ENCODE results near the gene HOXD4.

HOXD4 gene

GRCh38 chr2:176127774-176128072, 23.6 kb upstream of the HOXD4 start:
- DNase-seq = no peak

DNA sequence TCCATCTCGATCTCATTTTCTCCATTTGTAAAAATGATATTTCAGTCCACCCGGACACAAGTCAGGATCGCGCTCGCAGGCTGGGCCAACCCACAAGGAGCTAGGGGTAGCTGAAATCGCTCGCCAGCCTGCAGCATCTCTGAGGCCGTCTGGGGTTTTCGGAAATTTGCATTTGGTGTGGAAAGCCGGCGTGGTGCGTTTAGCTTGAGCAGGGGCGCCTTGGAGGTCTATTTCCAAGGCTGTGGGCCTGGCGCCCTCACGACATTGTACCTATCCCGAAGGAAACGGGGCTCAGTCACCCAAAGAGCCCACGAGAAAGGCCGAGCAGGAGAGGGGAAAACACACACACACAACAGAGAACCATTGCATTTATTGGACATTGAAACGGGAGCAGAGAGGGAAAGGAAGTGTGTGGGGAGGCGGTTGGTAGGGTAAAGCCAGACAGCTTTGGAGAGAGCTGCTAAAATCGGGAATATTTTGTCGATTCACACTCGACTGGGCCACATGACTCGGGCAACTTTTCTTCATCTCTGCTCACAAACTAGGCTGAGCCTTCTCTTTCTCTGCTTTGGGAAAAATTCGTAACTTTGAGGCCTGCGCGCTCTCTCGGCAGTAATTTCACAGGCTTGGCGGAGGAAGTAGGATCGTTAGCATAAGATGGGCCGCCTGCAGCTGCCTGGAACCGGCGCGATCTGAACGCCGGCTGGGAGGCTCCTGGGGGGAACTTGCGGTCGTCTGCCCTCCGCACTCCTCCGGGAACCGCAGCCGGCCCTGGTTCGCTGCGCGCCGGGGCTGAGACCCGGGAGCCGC, 23.0 kb upstream of the HOXD4 start:
- DNase-seq = no peak

- DNase-seq = peak; percentile 45
Measured at GRCh38 chr2:176128982-176129796, 22.2 kb upstream of the HOXD4 start, which contains the start of gene HOXD8. Gene HOXD8 (plus strand): TSS chr2:176129705. CDS start chr2:176130367, 662 bp downstream.

DNA sequence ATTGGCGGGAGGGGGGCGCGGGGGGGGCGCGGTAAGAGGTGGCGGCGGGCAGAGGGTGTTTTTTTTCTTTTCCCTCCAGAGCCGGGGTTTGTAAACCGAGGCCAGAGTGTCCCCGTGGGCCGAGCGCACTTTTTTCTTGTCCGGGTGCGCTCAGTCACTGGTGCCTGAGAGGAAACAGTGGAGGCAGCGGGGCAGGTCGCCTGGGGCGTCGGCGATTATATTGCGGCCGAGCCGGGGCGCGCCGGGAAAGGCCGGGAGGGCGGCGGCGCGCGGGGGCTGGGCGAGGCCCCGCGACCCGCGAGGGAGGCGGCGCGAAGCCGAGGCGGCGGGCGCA, 21.6 kb upstream of the HOXD4 start:
- peak; percentile 40 for DNase-seq

DNA sequence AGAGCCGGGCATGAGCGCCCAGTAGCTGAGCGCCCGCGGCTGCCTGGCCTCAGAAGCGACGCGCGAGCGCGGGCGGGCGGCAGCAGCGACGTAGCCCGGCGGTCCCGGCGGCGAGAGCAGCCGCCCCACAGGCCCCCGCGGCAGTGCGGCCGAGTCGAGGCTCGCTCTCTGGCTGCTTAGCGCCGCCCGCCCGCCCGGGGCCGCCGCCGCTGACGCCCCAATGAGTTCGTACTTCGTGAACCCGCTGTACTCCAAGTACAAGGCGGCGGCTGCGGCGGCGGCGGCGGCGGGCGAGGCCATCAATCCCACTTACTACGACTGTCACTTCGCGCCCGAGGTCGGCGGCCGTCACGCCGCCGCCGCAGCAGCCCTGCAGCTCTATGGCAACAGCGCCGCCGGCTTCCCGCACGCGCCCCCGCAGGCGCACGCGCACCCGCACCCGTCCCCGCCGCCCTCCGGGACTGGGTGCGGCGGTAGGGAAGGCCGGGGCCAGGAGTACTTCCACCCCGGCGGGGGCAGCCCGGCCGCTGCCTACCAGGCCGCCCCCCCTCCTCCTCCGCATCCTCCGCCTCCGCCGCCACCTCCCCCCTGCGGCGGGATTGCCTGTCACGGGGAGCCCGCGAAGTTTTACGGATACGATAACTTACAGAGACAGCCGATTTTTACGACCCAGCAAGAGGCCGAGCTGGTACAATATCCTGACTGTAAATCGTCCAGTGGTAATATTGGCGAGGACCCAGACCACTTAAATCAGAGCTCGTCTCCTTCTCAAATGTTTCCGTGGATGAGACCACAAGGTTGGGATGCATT, 21.0 kb upstream of the HOXD4 start:
- DNase-seq = no peak

GRCh38 chr2:176130957-176131847, 20.1 kb upstream of the HOXD4 start:
- no peak for DNase-seq

- no peak for DNase-seq
Measured at GRCh38 chr2:176131848-176132158, 19.5 kb upstream of the HOXD4 start.

GRCh38 chr2:176132205-176133171, 18.9 kb upstream of the HOXD4 start:
- DNase-seq = no peak

GRCh38 chr2:176133389-176133788, 18.0 kb upstream of the HOXD4 start:
- no peak for DNase-seq

DNA sequence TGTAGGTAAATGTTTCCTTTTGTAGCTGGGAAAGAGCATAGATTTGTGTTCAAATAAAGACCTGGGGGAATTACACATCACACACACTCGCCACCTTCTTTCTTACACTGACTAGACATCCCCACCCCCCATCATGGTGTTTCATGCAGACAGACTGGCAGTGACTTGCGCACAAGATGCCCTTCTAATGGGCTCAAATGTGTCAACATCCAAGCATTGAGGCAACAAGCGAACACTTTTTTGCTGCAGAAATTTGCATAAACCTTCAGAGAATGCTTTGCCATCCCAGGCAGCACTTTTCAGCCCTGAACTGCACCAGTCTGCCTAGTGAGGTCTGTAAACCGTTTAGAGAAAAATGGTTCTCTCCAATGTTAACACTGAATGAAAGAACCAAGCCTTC, 17.3 kb upstream of the HOXD4 start:
- DNase-seq = no peak

DNA sequence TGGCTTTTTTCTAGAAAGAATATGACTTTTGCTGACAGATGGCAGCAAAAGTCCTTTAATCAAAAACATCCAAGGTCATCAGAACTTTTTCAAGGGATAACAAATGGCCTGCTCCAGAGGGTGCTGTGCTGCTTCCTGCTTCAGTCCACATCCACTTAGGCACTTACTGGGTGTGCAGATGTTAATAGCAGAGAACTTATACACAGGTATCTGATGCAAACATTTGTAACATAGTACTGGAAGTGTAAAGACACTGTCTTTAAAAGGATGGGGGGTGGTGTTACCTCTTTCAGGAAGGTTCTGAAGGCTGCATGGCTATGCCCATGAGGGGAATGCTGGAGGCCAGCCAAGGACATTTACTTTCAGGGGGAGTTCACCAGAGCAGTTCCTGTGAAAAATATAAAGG, 16.3 kb upstream of the HOXD4 start:
- no peak for DNase-seq

DNA sequence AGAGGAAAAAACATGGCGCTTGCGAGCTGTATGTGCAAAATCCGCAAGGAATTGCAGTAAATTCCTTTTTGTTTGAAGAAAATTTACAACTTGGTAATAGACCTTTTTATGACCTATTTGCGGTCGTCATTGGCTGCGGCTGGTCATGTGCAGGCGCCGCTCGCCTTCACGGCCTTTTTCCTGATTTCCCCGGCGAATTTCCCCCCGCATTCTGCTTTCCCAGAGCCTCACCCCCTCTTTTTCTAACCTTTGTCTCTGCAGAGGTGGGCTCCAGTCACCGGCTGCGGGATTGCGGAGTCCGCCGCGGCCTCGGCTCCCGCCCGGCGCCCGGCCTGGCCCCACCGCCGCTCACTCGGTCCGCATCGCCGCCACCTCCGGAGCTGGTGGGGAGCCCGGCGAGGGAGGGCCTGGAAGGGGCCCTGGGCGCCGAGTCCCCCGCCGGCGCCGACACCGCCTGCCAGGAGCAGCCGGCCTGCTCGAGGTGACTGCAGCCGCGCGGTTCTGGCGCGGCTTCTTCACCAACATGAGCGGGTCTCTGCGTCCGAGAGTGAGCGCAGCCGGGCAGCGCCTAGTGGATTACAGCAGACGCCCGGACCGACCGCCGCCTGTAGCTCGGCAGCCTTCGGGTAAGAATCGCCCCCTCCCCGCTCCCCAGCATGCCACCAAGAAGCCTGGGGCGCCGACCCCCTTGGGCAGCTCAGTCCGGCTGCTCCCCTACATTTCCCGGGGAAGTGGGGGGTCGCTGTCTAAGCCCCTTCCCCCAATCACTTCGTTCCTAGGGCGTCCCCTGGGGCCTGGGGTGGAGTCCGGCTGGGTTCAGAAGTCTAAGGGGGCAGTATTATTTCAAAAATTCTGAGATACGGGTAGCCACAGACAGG, 14.7 kb upstream of the HOXD4 start:
- no peak for DNase-seq

GRCh38 chr2:176137252-176137580, 14.1 kb upstream of the HOXD4 start:
- DNase-seq = no peak

DNA sequence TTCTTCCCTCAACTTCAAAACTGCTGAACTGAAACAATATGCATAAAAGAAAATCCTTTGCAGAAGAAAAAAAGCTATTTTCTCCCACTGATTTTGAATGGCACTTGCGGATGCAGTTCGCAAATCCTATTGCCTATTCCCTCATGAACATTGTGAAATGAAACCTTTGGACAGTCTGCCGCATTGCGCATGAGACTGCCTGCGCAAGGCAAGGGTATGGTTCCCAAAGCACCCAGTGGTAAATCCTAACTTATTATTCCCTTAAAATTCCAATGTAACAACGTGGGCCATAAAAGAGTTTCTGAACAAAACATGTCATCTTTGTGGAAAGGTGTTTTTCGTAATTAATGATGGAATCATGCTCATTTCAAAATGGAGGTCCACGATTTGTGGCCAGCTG, 13.4 kb upstream of the HOXD4 start:
- no peak for DNase-seq

DNA sequence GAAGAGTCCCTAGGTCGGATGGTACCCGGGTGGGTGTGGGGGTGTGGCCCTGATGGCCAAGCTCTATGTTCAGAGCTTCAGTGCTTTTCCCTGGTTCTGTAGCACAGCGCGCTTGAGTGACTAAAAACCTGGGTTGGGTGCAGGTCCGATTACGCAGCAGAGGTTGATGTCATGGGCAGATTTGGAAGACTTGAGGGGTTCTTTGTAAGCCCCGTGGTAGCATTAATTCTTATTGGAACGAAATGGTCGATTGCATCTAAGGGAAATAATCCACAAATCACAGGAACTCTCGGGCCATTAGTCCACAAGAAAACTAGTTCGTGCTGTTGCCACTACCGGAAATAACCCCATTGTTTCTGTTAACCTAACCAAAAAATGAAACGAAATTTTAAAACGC, 12.8 kb upstream of the HOXD4 start:
- no peak for DNase-seq

DNA sequence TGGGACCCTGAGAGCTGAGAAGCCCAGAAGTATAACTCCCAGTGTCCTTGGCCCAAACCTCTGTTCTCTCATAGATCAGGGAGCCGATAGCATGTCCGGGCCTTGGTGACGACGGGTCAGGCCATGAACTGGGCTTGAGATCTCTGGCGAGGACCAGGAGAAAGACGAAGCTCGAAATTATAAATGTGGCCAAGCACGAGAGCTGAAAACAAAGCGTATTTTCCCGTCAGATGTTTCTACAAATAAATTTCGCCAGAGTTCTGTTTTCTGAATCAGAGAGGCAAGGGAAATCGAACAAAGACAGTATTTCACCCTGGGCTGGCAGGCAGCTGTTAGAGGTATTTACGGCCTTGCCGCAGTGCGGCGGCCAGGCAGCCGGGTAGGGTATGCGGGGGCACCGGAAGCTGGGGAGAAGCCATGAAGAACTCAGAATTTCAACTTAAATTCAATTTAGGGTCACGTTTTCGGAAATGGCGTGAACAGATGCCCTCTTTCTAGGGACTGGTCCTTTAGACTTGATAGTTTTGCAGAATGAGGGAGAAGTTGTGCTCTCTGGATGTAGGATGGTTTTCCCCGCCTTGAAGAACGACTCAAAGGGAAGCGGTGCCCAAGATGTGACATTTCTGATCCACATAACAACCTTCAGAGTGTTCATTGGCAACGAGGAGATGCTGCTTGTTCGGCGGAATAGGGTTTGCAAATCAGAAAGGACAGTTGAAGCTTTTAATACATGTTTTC, 12.3 kb upstream of the HOXD4 start:
- no peak for DNase-seq

DNA sequence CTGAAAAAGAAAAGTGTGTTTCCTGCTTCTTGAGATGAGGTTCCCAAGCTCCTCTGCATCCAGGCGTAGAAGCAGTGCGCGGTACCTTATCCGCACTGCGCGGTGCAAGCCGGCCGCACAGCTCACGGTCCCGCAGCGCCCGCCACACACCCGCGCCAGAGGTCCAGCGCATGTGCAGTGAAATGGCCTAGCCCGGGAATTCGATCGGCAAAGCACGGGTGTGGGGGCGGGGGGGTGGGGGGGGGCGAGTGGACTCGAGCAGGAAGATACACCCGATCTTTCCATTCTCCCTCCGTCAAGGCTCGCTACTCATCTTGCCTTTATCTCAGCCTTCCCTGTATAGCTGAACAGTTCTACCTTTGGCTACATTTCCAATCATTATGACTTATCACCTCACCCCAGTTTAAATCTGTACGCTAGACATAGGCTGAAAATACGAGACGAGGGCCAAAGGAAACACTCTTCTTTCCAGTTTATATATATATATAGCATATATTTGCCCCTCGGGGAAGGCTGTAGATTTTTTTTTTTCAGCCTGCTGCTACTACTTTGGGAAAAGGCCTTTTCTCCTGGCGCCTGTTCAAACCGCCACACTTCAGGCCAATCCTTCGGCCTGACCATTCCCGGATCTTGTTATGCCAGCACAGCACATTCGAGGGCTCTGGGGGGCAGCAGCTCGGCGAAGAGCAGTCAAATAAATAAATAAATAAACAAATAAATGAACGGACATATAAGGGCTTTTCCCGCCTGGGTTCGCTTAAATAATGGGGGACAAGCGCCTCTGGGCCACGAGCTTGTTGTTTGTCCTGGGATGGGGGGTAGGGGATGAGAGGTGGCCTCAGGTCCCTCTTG, 11.5 kb upstream of the HOXD4 start:
- no peak for DNase-seq

DNA sequence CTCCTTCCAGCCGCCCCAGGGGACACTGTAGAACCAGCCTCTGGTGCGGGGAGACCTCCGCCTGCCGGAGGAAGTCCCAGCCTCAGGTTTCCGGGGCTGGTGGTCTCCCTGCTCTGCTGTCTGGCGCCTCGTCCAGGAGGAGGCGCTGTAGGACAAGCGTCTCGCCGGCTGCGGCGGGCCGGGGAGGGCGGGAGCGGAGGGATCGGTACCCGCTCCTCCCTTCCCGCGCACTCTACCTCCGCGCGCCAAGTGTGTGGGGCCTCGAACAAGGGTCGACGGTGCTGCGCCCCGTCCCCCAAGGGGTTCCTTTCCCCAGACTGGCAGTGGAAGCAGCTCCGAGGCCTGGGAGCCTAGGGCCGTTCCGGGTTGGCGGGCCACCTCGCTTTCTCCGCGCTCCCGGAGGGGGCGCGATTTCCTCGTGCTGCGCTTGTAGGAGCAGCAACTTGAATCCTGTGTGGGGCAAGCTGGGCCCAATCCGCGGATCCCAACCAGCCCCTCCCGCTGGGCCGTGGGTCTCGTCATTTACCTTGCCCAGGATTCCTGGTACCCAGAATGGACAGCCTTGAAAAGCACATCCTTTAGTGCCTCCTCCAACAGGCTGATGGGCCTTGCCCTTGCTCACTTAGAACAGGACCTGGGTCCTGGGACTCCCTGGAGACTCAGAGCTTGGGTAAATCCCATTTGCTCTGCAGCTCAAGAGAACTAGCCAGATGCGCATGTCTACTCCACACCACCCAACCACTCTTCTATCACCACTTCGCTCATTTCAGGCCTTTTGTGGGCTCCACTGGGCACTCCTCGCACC, 10.6 kb upstream of the HOXD4 start:
- DNase-seq = no peak
